HG02571 (cell line): Measurements from ENCODE around the gene PTPRF.
"Not testable (repeated sequence)": the region's sequence is repeated elsewhere in the genome, so short reads cannot be mapped to it uniquely, and the experiment has no call there.

Experiments
- ATAC-seq: cut with Tn5 transposase; IDR thresholded peaks from one replicate; pipeline ENCODE4 v1.9.1; 2021; ENCODE audit warnings: mild to moderate bottlenecking, moderate library complexity; ENCODE audit not compliant: unreplicated experiment

PTPRF gene

GRCh38 chr1:43536864-43537358, 6.2 kb downstream of the PTPRF start:
- no peak for ATAC-seq

- ATAC-seq: no peak
Measured at GRCh38 chr1:43537423-43538142, 6.9 kb downstream of the PTPRF start.

- no peak for ATAC-seq
Measured at GRCh38 chr1:43538143-43538487, 7.4 kb downstream of the PTPRF start.

- no peak for ATAC-seq
Measured at GRCh38 chr1:43538969-43539368, 8.3 kb downstream of the PTPRF start.

GRCh38 chr1:43539726-43540434, 9.2 kb downstream of the PTPRF start:
- no peak for ATAC-seq

GRCh38 chr1:43540653-43541071, 10.0 kb downstream of the PTPRF start:
- ATAC-seq: no peak

GRCh38 chr1:43541141-43541540, 10.5 kb downstream of the PTPRF start:
- ATAC-seq: no peak

GRCh38 chr1:43541721-43542401, 11.2 kb downstream of the PTPRF start:
- ATAC-seq: no peak

- no peak for ATAC-seq
Measured at GRCh38 chr1:43542527-43543458, 12.1 kb downstream of the PTPRF start.

- ATAC-seq: no peak
Measured at GRCh38 chr1:43543567-43543966, 12.9 kb downstream of the PTPRF start.

- ATAC-seq: no peak
Measured at GRCh38 chr1:43545339-43545694, 14.6 kb downstream of the PTPRF start.

- no peak for ATAC-seq
Measured at GRCh38 chr1:43545695-43546387, 15.2 kb downstream of the PTPRF start.

GRCh38 chr1:43546388-43547100, 15.9 kb downstream of the PTPRF start:
- ATAC-seq: no peak

- ATAC-seq: no peak
Measured at GRCh38 chr1:43547538-43548072, 16.9 kb downstream of the PTPRF start.

GRCh38 chr1:43548285-43549271, 17.9 kb downstream of the PTPRF start:
- ATAC-seq: no peak

- ATAC-seq: not testable (repeated sequence)
Measured at GRCh38 chr1:43549394-43549793, 18.7 kb downstream of the PTPRF start.

GRCh38 chr1:43549921-43550597, 19.4 kb downstream of the PTPRF start:
- ATAC-seq: no peak
